Transverse colon (tissue), 4 donors: ENCODE measurements around the gene POMT1. TPM values are rescaled to one million over a fixed set of nuclear protein-coding genes. Genes with fewer than 3 reads are reported as not detected.
"Not testable (repeated sequence)": the region's sequence is repeated elsewhere in the genome, so short reads cannot be mapped to it uniquely, and the experiment has no call there.

ENCODE experiments used
- DNase-seq: peaks from one replicate; pipeline ENCODE4 v3.0.0-alpha.2; 2019
- H3K27ac ChIP-seq, 4 donors: fragments of 200-600 bp; sonication (generic); 2 replicates each; pipeline ENCODE4 v1.5.1; 2016 to 2018; ENCODE audit warnings: inconsistent platforms in 4 of 4
- H3K27me3 ChIP-seq: fragments of 200-600 bp; sonication (generic); 2 replicates; pipeline ENCODE4 v1.5.1; 2017; ENCODE audit warnings: inconsistent platforms
- H3K36me3 ChIP-seq, 4 donors: fragments of 200-600 bp; sonication (generic); 2 replicates each; pipeline ENCODE4 v1.5.1; 2017 to 2019; ENCODE audit warnings: inconsistent platforms in 4 of 4
- H3K4me1 ChIP-seq, 4 donors: fragments of 200-600 bp; sonication (generic); 2 replicates each; pipeline ENCODE4 v1.5.1; 2017 to 2020; ENCODE audit warnings: inconsistent platforms in 4 of 4
- H3K4me3 ChIP-seq, 4 donors: fragments of 200-600 bp; sonication (generic); 1 replicate in 1 of 4; 2 replicates in 3 of 4; pipeline versions ENCODE4 v1.5.1 to v1.6.1; 2017 to 2019; ENCODE audit warnings: inconsistent platforms in 4 of 4
- H3K9me3 ChIP-seq, 2 donors: fragments of 200-600 bp; sonication (generic); 2 replicates each; pipeline ENCODE4 v1.5.1; 2017 to 2019; ENCODE audit warnings: inconsistent platforms in 2 of 2
- EP300 ChIP-seq: sonication (generic); formaldehyde crosslinking; IDR thresholded peaks from one replicate; pipeline ENCODE4 v1.6.1; 2017; ENCODE audit warnings: antibody characterized with exemption, low read depth
- POLR2A ChIP-seq: fragments of 450-650 bp; IDR thresholded peaks from one replicate; pipeline ENCODE4 v1.6.1; 2016; ENCODE audit warnings: antibody characterized with exemption, mild to moderate bottlenecking, moderate library complexity
- POLR2AphosphoS5 ChIP-seq, 3 donors: sonication (generic); formaldehyde crosslinking; IDR thresholded peaks; one replicate each; pipeline ENCODE4 v1.6.1; 2016; ENCODE audit warnings: antibody characterized with exemption in 3 of 3
- WGBS, 2 donors: methylation state at CpG; one replicate each; pipeline ENCODE4 v1.1.5; 2018; ENCODE audit warnings: low coverage in 1 of 2; 5-methylcytosine and 5-hydroxymethylcytosine counted together
- in situ Hi-C, 4 donors: fragments of 200-750 bp; cut with MboI; loops; one replicate each; pipeline versions ENCODE4 v1.15.0 to v1.15.1; 2017; ENCODE audit warnings: low sequenced_read_pairs in 3 of 4, low pct_ligation_motif_present in 1 of 4, low pct_unique_long_range_greater_than_20kb in 1 of 4
- intact Hi-C: fragments of 100-400 bp; cut with DNase I; formaldehyde crosslinking; loops from one replicate; pipeline ENCODE4 v1.15.1; 2023; ENCODE audit warnings: low total_unique reads
- total RNA-seq, 4 donors: library from RNA; depleted of rRNA; stranded (reverse); fragments of >200 nt; gene quantifications; one replicate each; pipeline ENCODE4 v1.1.0, GENCODE V29; 2016
- TF ChIP-seq, protein P1 (sequence below), 5 experiments: fragments of 200-600 bp in 3 of 5; fragments of 450-650 bp in 2 of 5; sonication (generic) in 3 of 5; IDR thresholded peaks; 1 replicate in 2 of 5; 2 replicates in 3 of 5; pipeline ENCODE4 v1.5.1; 2016 to 2017; ENCODE audit warnings: antibody characterized with exemption in 5 of 5, inconsistent platforms in 3 of 5, mild to moderate bottlenecking in 2 of 5, moderate library complexity in 1 of 5

POMT1 gene
- total RNA-seq, 4 donors from 2014 or later, result 37.5 to 178 (median 69.5) TPM

GRCh38 chr9:131513177-131513576 lies 10.5 kb downstream of the POMT1 start:
- in situ Hi-C loops (no loop called here), intact Hi-C loops (no loop called here)
- Histone ChIP-seq H3K27me3 (no peaks in the 10 kb centered on the region), H3K36me3 (peaks cover 0 to 36% (median 12%) of the 10 kb centered on the region in 4 donors), H3K27ac (no peak overlapping the region), H3K4me1 (no peaks in the 10 kb centered on the region), H3K4me3 (no peak overlapping the region), H3K9me3 (no peaks in the 10 kb centered on the region)
- TF ChIP-seq EP300 (no peak), POLR2A (no peak), POLR2AphosphoS5 (IDR thresholded peaks at IDR 0.05) (no peak)
- TF ChIP-seq, protein P1, sequence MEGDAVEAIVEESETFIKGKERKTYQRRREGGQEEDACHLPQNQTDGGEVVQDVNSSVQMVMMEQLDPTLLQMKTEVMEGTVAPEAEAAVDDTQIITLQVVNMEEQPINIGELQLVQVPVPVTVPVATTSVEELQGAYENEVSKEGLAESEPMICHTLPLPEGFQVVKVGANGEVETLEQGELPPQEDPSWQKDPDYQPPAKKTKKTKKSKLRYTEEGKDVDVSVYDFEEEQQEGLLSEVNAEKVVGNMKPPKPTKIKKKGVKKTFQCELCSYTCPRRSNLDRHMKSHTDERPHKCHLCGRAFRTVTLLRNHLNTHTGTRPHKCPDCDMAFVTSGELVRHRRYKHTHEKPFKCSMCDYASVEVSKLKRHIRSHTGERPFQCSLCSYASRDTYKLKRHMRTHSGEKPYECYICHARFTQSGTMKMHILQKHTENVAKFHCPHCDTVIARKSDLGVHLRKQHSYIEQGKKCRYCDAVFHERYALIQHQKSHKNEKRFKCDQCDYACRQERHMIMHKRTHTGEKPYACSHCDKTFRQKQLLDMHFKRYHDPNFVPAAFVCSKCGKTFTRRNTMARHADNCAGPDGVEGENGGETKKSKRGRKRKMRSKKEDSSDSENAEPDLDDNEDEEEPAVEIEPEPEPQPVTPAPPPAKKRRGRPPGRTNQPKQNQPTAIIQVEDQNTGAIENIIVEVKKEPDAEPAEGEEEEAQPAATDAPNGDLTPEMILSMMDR (IDR thresholded peaks at IDR 0.05), result no peak
- 88 to 100% methylated on average over 1 to 15 of the region's 15 CpGs for WGBS, 2 donors
- no peak for DNase-seq

- H3K9me3 ChIP-seq, H3K27me3 ChIP-seq, H3K4me3 ChIP-seq, H3K27ac ChIP-seq, intact Hi-C loops, H3K4me1 ChIP-seq, in situ Hi-C loops, DNase-seq: not testable (repeated sequence)
- 82 to 89% methylated on average over 5 to 7 of the region's 12 CpGs for WGBS, 2 donors
- peaks cover 0 to 50% (median 18%) of the 10 kb centered on the region in 4 donors for H3K36me3 ChIP-seq
These were observed 12.9 kb downstream of the POMT1 start for GRCh38 chr9:131515559-131516031.

DNA sequence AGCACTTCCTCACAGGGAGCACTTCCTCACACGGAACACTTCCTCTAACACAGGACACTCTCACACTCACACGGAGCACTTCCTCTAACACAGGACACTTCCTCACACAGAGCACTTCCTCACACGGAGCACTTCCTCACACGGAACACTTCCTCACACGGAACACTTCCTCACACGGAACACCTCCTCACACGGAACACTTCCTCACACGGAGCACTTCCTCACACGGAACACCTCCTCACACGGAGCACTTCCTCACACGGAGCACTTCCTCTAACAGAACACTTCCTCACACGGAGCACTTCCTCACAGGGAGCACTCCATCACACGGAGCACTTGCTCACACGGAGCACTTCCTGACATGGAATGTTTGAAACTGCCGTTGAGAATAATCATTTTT lies 13.4 kb downstream of the POMT1 start:
- H3K36me3 ChIP-seq, result peaks cover 0 to 46% (median 18%) of the 10 kb centered on the region in 4 donors
- no peak overlapping the region for H3K27ac ChIP-seq
- no peaks in the 10 kb centered on the region for H3K4me1 ChIP-seq
- no peak for TF ChIP-seq POLR2AphosphoS5 (IDR thresholded peaks at IDR 0.05)
- TF ChIP-seq, protein P1 (IDR thresholded peaks at IDR 0.05), result no peak
- TF ChIP-seq EP300, result no peak
- TF ChIP-seq POLR2A, result no peak
- intact Hi-C loops, result no loop called here
- H3K9me3 ChIP-seq, result no peaks in the 10 kb centered on the region
- no peaks in the 10 kb centered on the region for H3K27me3 ChIP-seq
- in situ Hi-C loops, result no loop called here
- H3K4me3 ChIP-seq, result no peak overlapping the region
- DNase-seq, result no peak
- 78 to 82% methylated on average over 13 to 15 of the region's 15 CpGs for WGBS, 2 donors

- Histone ChIP-seq H3K4me1 (no peaks in the 10 kb centered on the region), H3K36me3 (peaks cover 0 to 42% (median 14%) of the 10 kb centered on the region in 4 donors), H3K27ac (no peak overlapping the region), H3K9me3 (no peaks in the 10 kb centered on the region), H3K4me3 (no peak overlapping the region), H3K27me3 (no peaks in the 10 kb centered on the region)
- in situ Hi-C loops, result no loop called here
- intact Hi-C loops, result no loop called here
- no peak for DNase-seq
- no peak for TF ChIP-seq POLR2A
- no peak for TF ChIP-seq EP300
- WGBS, 2 donors, result 87 to 99% methylated on average over 6 to 9 of the region's 9 CpGs
These were observed 14.2 kb downstream of the POMT1 start for GRCh38 chr9:131516930-131517329.

DNA sequence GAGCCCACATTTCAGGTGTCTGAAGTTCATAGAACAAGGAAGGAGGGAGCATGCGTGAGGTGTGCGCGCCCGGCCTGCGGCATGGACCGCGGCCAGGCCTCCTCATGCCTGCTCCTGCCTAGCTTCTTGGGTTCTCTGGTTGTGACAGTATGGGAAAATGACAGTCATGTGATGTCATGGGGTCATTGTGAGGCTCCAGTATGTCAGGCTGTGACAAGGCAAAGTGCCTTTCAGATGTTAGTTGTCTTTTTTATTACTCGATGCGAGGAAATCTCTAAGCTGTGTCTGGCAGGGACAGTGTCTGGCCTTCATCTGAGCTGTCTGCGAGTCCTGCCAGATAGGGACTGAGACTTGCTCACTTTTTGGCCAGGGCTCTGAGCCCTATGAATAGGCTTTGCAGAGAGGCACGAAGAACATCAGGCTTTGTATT lies 15.1 kb downstream of the POMT1 start:
- peak; percentile 25 for TF ChIP-seq EP300
- peak; percentile 62 to 89 (median 73) for TF ChIP-seq POLR2AphosphoS5 (IDR thresholded peaks at IDR 0.05)
- TF ChIP-seq, protein P1 (IDR thresholded peaks at IDR 0.05), result no peak
- in situ Hi-C loops, result no loop called here
- intact Hi-C loops, result no loop called here
- no peaks in the 10 kb centered on the region for H3K27me3 ChIP-seq
- peaks cover 0 to 40% (median 14%) of the 10 kb centered on the region in 4 donors for H3K36me3 ChIP-seq
- H3K27ac ChIP-seq, result peak overlapping the region in 3 of 4 donors; percentile 32 to 68 (median 40)
- DNase-seq, result no peak
- H3K4me3 ChIP-seq, result no peak overlapping the region
- 91% methylated on average over 11 of the region's 11 CpGs; no CpG with 5 or more reads in 1 of the 2 donors for WGBS, 2 donors
- no peaks in the 10 kb centered on the region for H3K9me3 ChIP-seq
- no peaks in the 10 kb centered on the region for H3K4me1 ChIP-seq
